Activated CD4-positive, alpha-beta T cell treated with anti-CD3 and anti-CD28 coated beads for 4 hours (primary cell): ENCODE data around the gene GJB6.
"Not testable (repeated sequence)": the region's sequence is repeated elsewhere in the genome, so short reads cannot be mapped to it uniquely, and the experiment has no call there.

Experiments
- DNase-seq, 2 donors: peaks; one replicate each; pipeline ENCODE4 v3.0.0-alpha.2; 2020

GJB6 gene

DNA sequence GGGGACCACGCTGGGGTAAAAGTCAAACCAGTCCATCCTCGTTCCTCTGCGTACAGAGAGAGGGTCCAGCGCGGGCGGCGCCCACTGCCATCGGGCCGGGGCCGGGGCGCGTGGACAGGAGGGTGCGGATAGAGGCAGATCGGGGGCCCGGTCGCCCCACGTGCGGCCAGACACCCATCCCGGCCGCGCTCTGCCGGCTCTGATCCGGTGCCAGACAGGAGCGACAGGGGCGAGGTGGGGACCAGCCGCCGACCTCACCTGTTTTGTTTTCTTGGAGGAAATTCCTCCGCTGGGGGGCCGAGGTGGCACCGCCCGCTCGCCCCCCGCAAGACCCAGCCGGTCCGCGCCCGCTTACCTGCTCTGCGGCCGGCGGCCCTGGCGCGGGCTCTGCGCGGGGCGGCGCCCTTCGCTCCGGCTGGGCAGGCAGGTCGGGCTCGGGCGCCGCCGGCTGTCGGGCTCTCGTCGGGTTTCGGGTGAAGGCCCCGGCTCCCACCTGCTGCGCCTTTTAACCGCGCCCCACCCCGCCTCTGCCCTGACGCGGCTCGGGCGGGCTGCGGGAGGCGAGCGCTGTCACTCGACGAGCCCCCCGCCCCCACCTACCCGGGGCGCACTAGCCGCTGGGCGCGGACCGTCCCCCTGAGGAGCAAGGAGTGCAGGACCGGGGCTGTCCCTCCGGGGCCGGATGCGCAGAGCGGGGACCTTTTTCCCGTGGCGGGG is at the start of gene GJB6:
TSS of gene GJB6 (minus strand) at position 481 of the 717 bp plus-strand sequence. CDS start 8,839 bp downstream, outside the sequence.
- DNase-seq = peak in 1 of 2 donors; percentile 28

DNA sequence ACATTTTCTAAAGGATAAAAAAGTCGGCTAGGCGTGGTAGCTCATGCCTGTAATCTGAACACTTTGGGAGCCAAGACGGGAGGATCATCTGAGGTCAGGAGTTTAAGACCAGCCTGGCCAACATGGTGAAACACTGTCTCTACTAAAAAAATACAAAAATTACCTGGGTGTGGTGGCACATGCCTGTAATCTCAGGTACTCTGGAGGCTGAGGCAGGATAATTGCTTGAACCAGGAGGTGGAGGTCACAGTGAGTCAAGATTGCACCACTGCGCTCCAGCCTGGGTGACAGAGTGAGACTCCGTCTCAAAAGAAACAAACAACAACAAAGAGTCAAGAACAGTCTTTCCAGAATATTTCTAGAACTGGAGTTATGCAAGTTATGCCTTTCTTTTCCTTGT is 44.8 kb upstream of the GJB6 start:
- DNase-seq = not testable (repeated sequence)

DNA sequence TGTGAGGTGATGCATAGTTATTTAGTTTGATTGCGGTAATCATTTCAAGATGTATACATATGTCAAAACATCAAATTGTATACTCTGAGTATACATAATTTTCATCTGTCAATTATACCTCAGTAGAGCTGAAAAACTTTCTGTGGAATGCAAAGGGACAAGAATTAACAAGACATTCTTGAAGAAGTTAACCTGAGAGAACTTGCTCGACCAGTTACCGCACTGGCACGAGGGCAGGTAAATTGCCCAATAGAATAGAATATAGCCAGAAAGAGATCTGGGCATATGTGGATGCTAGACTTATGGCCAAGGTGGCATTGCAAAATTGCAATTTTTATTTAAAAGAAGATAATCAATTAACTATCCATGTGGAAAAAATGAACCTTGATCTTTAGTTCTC is 42.3 kb upstream of the GJB6 start:
- DNase-seq = no peak

DNA sequence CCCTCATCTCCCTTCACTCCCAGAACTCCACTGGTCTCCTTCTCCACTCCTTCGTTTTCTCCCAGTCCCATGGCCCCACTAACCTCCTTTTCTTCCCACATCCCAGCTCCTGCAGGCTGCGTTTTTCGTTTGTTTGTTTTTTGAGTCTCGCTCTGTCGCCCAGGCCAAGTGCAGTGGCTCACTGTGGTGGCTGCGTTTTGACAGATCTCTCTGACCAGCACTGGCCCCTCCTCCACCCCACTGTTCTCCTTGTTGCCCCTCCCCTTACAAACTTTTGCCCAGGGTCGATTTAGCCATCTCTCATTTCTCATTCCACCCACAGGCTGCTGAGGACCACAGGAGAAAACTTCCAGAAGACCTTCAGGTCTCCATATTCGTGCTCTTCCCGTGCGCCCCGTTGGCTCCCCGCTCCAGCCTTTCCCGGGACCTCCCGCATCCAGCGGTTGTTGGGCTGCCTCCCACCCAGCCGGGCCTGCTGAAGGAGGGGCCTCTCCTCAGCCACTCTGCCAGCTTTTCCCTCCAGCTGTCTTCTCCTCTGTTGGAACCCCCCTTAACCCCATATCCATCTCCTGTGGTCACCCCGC is 40.6 kb upstream of the GJB6 start:
- no peak for DNase-seq

DNA sequence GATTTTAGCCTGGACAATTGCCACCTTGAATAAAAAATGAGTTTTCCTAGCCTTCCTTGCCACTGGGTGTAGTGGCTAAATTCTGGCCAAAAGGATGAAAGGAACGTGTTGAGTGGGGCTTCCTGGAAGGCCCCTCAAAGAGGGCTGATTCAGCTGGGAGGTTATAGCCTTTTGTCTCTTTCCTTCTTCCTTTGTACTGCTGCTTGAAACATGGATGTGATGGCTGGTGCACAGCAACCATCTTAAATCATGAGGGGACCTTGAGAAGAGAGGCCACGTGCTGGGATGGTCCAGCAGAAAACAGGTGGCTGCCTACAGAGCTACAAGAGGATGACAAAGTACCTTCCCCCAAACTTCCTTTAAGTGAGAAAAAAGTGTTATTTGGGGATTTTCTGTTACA is 40.0 kb upstream of the GJB6 start:
- no peak for DNase-seq

DNA sequence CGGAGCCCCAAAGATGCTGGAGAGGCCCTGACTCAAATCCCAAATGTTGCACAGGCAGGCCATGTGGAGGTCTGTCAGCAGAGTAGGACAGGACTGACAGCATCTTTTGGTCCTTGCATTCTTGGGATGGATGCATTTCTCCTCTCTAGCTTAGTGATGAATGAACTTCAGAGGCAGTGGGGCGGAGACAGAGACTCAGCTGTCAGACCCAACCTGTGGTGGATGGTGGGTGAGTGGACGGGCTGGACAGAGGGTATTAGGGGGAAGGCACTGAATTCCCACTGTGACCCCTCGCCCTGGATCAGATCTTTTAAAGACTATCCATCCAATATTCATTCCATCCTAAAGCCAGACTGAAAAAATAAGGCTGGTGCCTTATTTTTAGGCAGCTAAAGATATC is 39.3 kb upstream of the GJB6 start:
- DNase-seq = no peak

DNA sequence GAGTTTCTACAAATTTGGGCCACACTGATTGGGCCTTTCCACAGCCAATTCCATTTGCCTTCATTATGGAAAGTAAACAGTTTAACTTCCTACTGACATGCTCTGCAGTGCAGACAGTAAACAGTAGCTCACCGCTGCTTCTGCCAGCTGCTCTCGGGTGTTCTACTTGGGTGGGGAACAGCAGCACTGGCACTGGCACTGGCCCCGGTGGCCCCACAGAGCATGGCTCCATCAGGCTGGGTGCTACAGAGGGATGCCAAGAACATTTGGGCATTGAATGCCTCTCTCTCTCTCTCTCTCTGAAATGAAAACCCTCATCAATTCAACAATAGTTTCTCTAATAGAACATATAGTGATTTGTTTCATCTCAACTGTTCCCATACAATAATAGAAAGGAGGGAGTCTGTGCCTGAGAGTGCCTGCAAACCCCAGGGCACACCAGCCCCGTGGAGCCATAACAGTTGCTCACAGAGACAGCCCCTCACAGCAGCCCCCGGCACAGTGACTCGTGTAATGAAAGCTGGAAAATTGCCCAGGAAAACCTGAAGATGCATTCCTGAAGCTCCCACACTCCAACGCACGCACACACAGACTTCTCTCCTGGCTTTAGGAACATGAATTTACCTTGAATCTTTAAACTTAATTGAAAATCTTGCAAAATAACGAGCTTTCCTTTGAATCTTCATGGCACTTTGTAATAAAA is 38.2 kb upstream of the GJB6 start:
- no peak for DNase-seq

DNA sequence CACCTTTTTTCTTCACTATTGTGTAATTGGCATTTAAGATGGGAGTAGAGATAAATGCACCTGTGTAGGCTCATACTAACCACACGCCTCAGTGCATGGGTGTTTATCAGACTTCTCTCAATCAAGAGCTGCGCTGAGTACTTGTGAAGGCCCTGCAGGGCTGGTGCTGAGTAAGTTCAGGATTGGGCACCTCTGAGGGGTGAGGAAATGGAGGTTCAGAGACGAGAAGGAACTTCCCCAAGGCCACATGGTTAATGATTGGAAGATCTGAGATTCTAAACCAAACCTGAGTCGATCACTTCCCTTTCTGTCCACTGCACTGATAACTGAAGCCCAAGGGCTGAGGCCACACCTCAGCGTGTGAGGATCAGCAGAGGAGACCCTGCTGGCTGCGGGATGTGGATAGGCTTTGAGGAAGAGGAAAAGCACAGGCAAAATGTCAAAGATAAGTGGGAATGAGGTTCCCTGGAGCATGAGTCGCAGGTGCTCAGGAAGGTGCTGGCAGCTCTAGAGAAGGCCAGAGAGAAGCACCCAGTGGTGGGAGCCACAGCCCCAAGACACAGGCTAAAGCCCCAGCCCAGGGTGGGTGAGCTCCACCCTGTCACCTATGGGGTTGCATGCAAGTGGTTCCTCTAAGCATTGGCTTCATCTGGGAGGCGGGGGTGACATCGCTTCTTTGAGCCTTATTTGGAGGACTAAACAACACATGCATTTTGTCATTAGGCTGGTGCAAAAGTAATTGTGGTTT is 32.3 kb upstream of the GJB6 start:
- DNase-seq = no peak

DNA sequence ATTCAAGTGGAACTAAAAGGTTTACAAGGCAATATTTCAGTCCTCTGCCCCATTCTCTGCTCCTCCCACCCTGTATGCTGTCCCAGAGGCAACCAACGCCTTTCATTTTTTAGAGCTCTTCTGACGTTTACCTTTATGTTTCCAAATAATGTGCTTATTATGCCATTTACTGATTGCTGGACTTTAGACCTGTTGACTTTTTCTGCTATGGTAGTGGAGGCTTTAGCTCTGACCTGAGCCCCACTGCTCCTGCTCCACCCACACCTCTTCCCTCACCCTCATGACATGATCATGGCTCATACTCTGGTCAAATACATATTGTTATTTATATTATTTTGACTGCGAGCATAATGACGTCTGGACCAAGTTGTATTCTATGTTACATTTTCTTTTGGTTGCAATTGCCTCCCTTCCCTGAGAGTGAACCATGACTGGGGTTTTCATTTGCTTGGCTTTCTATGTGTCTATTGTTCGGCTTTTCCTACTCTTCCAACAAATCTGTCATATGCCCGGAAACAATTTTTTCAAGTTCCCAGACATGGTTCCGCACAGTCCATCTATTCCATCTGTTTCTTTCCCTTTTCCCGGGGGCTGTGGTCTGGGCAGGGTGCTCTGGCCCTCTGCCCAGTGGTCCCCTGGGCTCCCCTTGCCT is 31.4 kb upstream of the GJB6 start:
- no peak for DNase-seq

DNA sequence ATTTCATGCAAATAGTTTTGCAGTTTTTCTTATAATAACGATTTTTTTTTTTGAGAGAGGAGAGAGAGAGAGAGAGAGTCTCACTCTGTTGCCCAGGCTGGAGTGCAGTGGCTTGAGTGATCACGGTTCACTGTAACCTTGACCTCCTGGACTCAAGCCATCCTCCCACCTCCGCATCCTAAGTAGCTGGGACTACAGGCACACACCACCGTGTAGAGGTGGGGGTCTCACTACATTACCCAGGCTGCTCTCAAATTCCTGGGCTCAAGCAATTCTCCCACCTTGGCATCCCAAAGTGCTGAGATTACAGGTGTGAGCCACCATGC is 26.8 kb upstream of the GJB6 start:
- DNase-seq = no peak

DNA sequence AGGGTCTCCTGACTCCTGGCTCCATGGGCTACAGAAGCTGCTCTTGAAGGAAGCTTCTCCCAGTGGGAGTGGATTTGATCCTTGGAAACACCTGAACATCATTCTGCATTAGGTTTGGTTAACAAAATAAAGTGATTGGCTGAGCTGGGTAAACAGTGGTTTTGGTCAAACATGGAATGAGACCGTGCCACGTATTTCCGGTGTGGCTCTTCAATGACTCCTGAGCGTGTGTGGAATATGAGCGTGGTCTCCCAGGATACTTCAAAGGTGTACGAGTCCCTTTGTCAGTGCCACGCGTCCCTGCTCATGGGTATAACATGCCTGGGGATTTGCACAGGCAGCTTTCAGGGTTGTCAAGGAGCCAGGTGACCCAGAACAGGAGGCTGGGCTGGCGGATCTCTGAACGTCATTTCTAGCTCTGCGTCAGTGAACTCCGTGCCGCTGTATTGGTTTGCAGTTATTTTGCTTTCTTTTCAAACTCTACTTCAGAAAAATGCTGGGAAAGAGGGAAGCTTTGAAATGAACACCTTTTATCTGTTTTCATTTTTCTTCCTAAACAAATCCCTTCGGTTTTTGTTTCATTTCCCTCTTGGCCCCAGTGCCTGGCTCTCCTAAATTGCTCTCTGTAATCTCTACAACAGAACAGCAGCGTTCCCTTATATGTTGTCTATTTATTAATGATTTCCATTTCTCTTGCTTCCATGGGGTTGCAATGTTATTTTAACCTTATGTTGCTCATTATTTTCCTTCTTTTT is 26.3 kb upstream of the GJB6 start:
- DNase-seq = no peak

DNA sequence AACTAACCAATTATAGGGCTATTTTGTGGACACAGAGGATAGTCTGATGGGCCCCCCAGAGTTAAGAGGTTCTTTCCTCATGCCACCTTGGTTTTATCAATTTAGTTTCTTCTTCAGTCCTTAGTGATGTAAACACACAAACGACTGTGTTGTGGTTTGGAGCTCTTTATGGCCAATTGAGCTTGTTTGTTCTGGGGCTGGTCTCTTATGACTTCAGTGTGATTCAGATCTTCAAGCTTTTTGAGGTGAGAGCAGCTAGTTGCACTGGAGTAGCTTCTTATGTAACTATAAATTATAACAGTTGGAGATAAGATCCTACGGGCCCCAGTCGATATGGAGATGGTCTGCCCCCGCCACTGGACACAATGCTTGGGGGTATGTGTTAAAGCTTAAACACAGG is 22.0 kb upstream of the GJB6 start:
- no peak for DNase-seq

DNA sequence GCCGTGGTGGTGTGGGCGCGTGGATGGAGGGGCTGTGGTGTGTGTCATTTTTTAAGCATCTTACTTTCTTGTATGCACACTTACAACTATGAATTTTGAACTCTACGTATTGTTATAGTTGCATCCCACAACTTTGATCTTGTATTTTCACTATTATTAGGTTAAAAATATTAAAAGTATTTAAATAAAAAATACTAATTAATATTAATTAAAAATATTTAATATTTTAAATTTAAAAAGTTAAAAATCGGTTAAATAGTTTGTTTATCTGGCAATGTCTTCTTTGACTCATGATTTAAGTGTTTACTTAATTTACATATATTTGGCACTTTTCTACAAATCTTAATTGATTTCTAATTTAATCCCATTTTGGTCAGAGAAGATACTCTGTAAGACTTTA is 17.8 kb upstream of the GJB6 start:
- DNase-seq = no peak

DNA sequence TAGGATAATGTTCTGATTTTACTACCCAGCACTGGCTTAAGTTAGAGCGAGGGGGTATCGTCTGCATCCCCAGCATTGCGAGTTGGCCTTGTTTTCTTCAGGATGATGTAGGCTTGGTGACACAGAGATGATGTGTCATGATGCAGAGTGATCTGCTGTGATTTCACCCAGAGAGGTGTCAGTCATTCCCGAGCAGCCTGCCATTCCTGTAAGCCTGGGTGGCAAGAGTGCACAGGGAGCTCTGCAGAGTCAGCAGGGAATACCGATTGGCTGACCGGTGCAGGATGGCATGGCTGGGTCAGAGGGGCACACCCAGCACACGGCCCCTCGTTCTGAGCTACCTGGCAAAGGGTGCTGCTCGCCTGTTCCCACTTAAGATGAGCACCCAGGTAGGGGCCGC is 15.8 kb upstream of the GJB6 start:
- DNase-seq = no peak

DNA sequence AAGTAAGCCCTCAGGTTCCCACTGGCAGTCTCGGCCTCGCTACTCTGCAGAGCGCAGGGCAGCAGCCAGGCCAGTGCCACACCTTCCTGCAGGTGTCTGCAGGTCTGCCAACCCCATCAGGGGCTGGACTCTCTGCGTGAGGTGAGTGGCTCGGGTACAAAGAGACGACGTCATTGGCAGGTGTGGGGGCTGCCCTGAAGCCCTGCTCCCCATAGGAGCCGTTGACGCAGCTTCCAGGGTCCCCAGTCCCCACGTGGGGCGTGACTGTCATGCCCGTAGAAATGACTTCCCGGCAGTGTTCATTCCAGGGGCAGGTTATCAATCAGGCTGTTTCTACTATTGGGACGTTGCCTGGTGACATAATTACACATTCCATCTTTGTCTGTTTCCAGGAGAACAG is 15.3 kb upstream of the GJB6 start:
- no peak for DNase-seq

DNA sequence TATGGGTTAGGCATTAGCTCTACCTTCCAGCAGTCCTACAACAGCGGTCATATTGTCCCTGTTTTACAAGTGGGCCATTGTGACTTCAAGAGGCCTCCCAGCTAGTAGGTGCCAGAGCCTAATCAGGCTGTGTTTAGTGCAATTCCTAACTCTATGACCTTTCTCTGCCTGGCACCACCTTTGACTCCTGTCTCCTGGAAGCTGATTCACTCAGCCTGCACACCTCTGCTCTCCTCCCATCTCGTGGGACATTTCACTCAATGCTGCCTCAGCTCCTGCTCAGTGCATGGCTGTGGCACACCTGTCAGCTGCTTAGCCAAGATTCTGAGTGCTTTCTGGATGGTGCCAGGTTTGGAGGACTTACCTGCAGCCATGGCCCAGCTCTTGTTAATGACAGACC is 9.5 kb upstream of the GJB6 start:
- DNase-seq = no peak

DNA sequence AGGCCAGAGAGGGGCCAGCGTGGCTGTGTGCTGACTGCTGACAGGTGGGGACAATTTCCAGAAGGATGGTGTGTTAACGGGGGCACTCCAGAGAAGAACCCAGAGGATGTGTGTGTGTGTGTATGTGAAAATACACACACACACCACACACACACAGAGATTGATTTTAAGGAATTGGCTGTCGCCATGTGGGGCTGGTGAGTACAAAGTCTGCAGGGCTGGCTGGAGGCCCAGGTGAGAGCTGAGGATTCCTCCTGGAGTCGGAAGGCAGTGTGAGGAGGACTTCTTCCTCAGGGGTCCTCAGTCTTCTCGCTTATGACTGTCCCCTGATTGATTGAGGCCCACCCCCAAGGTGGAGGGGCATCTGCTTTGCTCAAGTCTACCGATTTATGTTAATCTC is 7.6 kb upstream of the GJB6 start:
- no peak for DNase-seq

DNA sequence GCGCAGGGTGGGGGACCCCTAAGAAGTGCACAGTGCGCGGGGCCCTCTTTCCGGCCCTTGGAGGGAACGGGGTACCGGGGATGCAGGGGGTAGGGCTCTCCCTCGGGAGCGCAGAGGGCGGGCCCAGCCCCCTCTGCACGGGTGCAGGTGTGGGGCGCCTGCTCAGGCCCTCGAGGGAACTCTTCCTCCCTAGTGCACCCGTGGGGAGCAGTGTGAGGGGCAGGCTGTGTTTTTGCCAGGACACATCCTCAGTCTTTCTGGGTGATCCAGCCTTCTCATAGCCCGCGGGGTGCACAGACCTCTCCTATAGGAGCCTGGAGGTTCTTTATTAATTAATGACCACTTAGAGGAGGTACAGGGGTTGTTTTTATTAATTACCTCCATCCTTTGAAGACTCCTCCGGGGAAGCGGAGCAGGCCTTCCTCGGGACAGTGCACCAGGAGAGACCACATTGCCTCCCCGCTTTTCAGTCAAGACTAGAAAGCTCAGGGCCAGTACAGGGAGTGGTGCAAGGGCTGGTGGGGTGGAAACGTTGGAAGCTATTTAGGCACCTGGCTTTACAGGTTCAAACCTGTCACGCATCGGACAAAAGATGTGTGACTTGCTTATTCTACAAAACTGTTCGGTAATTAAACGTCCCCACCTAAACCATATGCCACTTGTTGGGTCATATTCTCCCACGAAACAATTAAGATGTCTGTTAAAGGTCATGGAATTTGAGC is 598 bp upstream of the GJB6 start:
- DNase-seq = no peak

DNA sequence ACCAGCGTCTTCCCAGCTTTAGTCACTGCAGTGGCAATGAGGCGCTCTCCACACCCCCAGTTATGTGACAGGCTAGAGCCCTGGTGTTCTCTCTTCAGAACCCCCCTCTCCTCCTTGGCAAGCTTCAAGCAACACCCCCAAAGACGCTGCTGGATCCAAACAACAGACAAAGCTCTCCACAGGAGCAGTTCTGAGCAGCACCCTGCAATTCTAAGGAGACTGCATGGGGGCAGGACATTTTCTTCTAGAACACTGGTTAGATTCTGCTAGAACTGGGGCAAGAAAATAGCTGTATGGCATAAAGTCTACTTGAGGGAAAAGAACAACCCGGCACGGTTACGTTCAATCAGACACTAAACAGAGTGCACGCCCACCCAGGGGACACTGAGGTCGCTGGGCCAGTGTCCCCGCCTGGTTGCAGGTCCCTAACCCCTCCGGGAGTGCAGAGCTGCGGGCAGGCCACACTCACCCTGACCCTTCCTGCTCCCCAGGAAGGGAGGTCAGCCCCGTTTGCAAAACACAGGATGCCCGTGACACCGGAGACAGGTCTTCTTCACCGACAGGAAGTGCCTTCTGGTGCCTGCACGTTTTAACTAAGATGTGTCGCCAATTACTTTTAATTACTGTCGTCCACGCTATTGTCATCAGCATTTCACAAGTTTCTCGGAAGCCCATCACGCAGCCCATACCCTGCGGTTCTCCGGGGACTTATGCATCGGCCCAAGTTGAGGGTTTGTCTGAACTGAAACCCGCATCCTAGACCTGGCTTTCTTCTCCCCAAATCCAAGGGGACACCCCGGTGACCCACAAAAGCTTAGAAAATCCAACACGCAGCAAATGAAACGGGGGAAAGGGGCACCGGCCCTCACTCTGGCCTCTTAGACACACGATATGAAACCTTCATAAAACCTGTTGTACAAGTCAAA is 943 bp downstream of the GJB6 start:
- DNase-seq = peak in 1 of 2 donors; percentile 10

DNA sequence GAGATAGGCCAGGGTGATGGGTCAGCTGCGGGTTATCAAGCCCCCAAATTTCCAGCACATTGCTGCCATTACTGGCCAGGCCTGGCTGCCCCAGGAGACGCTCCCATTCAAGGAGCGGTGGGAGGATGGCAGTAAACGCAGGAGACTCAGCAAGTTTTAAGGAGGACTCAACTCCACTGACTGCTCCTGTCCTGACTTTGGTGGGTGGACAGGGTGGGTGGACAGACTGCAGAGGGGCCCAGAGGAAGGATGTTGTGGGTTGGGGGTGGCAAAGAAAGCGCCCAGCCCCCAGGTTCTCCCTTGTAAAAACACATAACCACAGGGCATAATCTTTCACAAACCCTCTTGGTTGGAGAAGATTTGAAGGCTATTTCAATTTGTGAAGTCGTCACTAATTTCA is 4.4 kb downstream of the GJB6 start:
- no peak for DNase-seq

DNA sequence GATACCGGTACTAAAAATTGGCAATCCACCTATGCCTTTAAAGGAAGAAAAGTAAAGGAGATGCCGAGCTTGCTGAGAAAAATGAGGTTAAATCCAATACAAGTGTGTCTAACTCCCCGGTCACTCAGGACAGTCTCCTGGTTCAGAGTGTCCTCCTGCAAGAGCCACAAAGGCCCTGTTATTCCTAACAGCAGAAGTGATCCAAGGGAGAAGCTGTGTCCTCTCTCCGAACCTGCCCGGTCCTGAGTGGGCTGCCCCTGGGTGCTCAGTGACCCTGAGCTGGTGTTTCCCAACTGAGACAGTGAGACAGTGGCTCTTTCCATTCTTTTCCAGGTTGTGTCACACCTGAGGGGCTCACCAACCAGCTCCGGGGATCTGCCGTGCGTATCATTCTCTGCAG is 4.8 kb downstream of the GJB6 start:
- DNase-seq = no peak
